Kidney epithelial cell (primary cell): ENCODE results near the gene TMC6. TPM values are rescaled to one million over a fixed set of nuclear protein-coding genes. Genes with fewer than 3 reads are reported as not detected.

Experiments
- DNase-seq: peaks from one replicate; pipeline ENCODE4 v3.0.0-alpha.2; 2010; ENCODE audit warnings: low read depth
- H3K27me3 ChIP-seq: 2 replicates; pipeline ENCODE4 v1.6.0; 2011; ENCODE audit warnings: low read length; ENCODE audit not compliant: control insufficient read depth, insufficient read depth
- H3K36me3 ChIP-seq: 2 replicates; pipeline ENCODE4 v1.5.1; 2011; ENCODE audit warnings: low read length; ENCODE audit not compliant: control insufficient read depth, insufficient read depth
- H3K4me3 ChIP-seq: 2 replicates; pipeline ENCODE4 v1.5.1; 2011; ENCODE audit warnings: low read depth, mild to moderate bottlenecking, control low read depth, low read length
- CTCF ChIP-seq: IDR thresholded peaks from 2 replicates; pipeline ENCODE4 v1.5.1; 2011; ENCODE audit warnings: mild to moderate bottlenecking, moderate library complexity, low read length, control low read depth, inconsistent platforms; ENCODE audit not compliant: insufficient read depth, poor library complexity, severe bottlenecking
- total RNA-seq: library from RNA; depleted of rRNA; stranded (reverse); fragments of >200 nt; gene quantifications from 2 replicates; pipeline ENCODE4 v1.2.3, GENCODE V29; 2015

TMC6 gene
- total RNA-seq, 1 donor from 2014 or later: 88.7 TPM

- Histone ChIP-seq H3K4me3 (no peak overlapping the region), H3K27me3 (no peaks in the 10 kb centered on the region), H3K36me3 (no peaks in the 10 kb centered on the region)
- TF ChIP-seq CTCF: no peak
- DNase-seq: no peak
Measured at GRCh38 chr17:78124836-78125137, 3.8 kb downstream of the TMC6 start.

GRCh38 chr17:78124081-78124835, 4.3 kb downstream of the TMC6 start:
- Histone ChIP-seq H3K36me3 (no peaks in the 10 kb centered on the region), H3K4me3 (no peak overlapping the region), H3K27me3 (no peaks in the 10 kb centered on the region)
- no peak for TF ChIP-seq CTCF
- no peak for DNase-seq

GRCh38 chr17:78123258-78123929, 5.2 kb downstream of the TMC6 start:
- Histone ChIP-seq H3K36me3 (no peaks in the 10 kb centered on the region), H3K27me3 (no peaks in the 10 kb centered on the region), H3K4me3 (no peak overlapping the region)
- TF ChIP-seq CTCF: no peak
- DNase-seq: no peak

GRCh38 chr17:78122931-78123249, 5.7 kb downstream of the TMC6 start:
- H3K36me3 ChIP-seq: no peaks in the 10 kb centered on the region
- TF ChIP-seq CTCF: no peak
- DNase-seq: no peak
- no peaks in the 10 kb centered on the region for H3K27me3 ChIP-seq
- H3K4me3 ChIP-seq: no peak overlapping the region

GRCh38 chr17:78122216-78122930, 6.2 kb downstream of the TMC6 start:
- H3K4me3 ChIP-seq: no peak overlapping the region
- no peak for DNase-seq
- no peaks in the 10 kb centered on the region for H3K27me3 ChIP-seq
- no peak for TF ChIP-seq CTCF
- H3K36me3 ChIP-seq: no peaks in the 10 kb centered on the region
